ENCODE measurements around the gene ANKRD6. TPM values are rescaled to one million over a fixed set of nuclear protein-coding genes. Genes with fewer than 3 reads are reported as not detected.

Gene ANKRD6
- total RNA-seq, 1 experiment from 2014 or later, result 5.6 TPM

- Histone ChIP-seq H3K79me2 (ENCODE audit: insufficient read depth, low read length) (no peaks in the 10 kb centered on the region), H4K5ac (ENCODE audit: insufficient read length, low read depth, low read length) (no peak overlapping the region), H2AFZ (ENCODE audit: low read length) (no peak overlapping the region), H3K4ac (ENCODE audit: low read depth, low read length) (no peak overlapping the region), H3K14ac (ENCODE audit: insufficient read depth, low read length) (no peak overlapping the region), H3K9ac (ENCODE audit: extremely low read depth, insufficient read length, low read length) (no peak overlapping the region), H3K56ac (ENCODE audit: insufficient read length, low read depth, low read length) (no peak overlapping the region), H2BK15ac (ENCODE audit: low read depth, low read length) (no peak overlapping the region), H3K27ac (ENCODE audit: insufficient read length, low read depth, low read length) (no peak overlapping the region), H3K9me3 (ENCODE audit: control insufficient read depth, low read depth, low read length) (no peaks in the 10 kb centered on the region), H3K27me3 (ENCODE audit: insufficient read depth, low read length) (no peaks in the 10 kb centered on the region), H3K23ac (ENCODE audit: insufficient read length, low read depth, low read length) (no peak overlapping the region), H3K4me2 (ENCODE audit: insufficient read depth, insufficient read length, low read length) (no peak overlapping the region), H4K8ac (replicated peaks; ENCODE audit: insufficient read length, low read depth, low read length) (no peak overlapping the region), H2AK5ac (ENCODE audit: insufficient read length, low read length) (no peak overlapping the region), H3K18ac (ENCODE audit: insufficient read length, low read depth, low read length) (no peak overlapping the region), H2BK5ac (ENCODE audit: insufficient read length, low read length) (no peak overlapping the region), H3K23me2 (ENCODE audit: insufficient read length, low read depth, low read length, poor library complexity, severe bottlenecking) (no peaks in the 10 kb centered on the region), H3T11ph (ENCODE audit: low read length) (no peak overlapping the region), H2BK20ac (ENCODE audit: low read depth, low read length, poor library complexity, severe bottlenecking) (no peak overlapping the region), H3K4me1 (ENCODE audit: insufficient read depth, low read length) (no peaks in the 10 kb centered on the region), H4K91ac (ENCODE audit: insufficient read length, low read depth, low read length) (no peak overlapping the region), H3K79me1 (ENCODE audit: insufficient read depth, low read depth, low read length, poor library complexity, severe bottlenecking) (no peaks in the 10 kb centered on the region), H2BK120ac (ENCODE audit: low read depth, low read length, poor library complexity, severe bottlenecking) (no peak overlapping the region), H2BK12ac (ENCODE audit: insufficient read length, low read depth, low read length) (no peak overlapping the region), H4K20me1 (ENCODE audit: control insufficient read depth, insufficient read depth, insufficient read length) (no peaks in the 10 kb centered on the region)
- no CpG with 5 or more reads among the region's 5 CpGs for WGBS (ENCODE audit: extremely low coverage, insufficient read length, low lambda C conversion rate)
- Mint-ChIP-seq H3K36me3 (ENCODE audit: insufficient read depth in 1 of 3, low read depth in 3 of 3) (no peaks in the 10 kb centered on the region), H3K4me1 (peaks cover 4 to 9% of the 10 kb centered on the region in 2 experiments), H3K27ac (no peak overlapping the region), H3K27me3 (ENCODE audit: low read depth) (no peaks in the 10 kb centered on the region; the same call in 1 of the 2 replicates), H3K4me3 (no peak overlapping the region), H3K9me3 (no peaks in the 10 kb centered on the region)
- TF ChIP-seq CTCF (conservative IDR thresholded peaks at IDR 0.05), result peak; percentile 56
- peak; percentile 56 for DNase-seq
These were observed 103.3 kb downstream of the ANKRD6 start for GRCh38 chr6:89536231-89536630.
